ENCODE results near the gene GABRG3.

GRCh38 chr15:27241943-27242342 lies 271.0 kb downstream of the GABRG3 start:
- TF ChIP-seq POLR2A (IDR thresholded peaks at IDR 0.05) (no peak), POLR2AphosphoS5 (IDR thresholded peaks at IDR 0.05) (no peak)
